Inflammatory macrophage treated with lipopolysaccharide for 1 hour (primary cell): ENCODE results near the gene BRF1.
A peak's percentile ranks its signal among the peaks of the same experiment; 100 is the strongest.
"Not testable (repeated sequence)": the region's sequence is repeated elsewhere in the genome, so short reads cannot be mapped to it uniquely, and the experiment has no call there.

Experiments
- DNase-seq, 2 donors: peaks; one replicate each; pipeline ENCODE4 v3.0.0-alpha.2; 2020 to 2022

BRF1 gene

GRCh38 chr14:105331575-105332349 is 31.0 kb upstream of the BRF1 start:
- no peak for DNase-seq

GRCh38 chr14:105330491-105330895 is 29.7 kb upstream of the BRF1 start:
- DNase-seq = peak; percentile 33 to 68

GRCh38 chr14:105329411-105330150 is 28.8 kb upstream of the BRF1 start:
- DNase-seq = no peak

GRCh38 chr14:105328678-105329390 is 28.0 kb upstream of the BRF1 start:
- no peak for DNase-seq

- DNase-seq = no peak
Observed at GRCh38 chr14:105328070-105328677, 27.4 kb upstream of the BRF1 start.

- DNase-seq = not testable (repeated sequence)
Observed at GRCh38 chr14:105327695-105328045, 26.9 kb upstream of the BRF1 start.

GRCh38 chr14:105326891-105327694 is 26.3 kb upstream of the BRF1 start:
- no peak for DNase-seq

- DNase-seq = no peak
Observed at GRCh38 chr14:105326568-105326867, 25.7 kb upstream of the BRF1 start.

- no peak for DNase-seq
Observed at GRCh38 chr14:105325716-105326567, 25.1 kb upstream of the BRF1 start.

GRCh38 chr14:105325303-105325702 is 24.5 kb upstream of the BRF1 start:
- DNase-seq = no peak

- no peak for DNase-seq
Observed at GRCh38 chr14:105324871-105325270, 24.1 kb upstream of the BRF1 start.

- DNase-seq = no peak
Observed at GRCh38 chr14:105324080-105324778, 23.4 kb upstream of the BRF1 start.

GRCh38 chr14:105323663-105324062 is 22.9 kb upstream of the BRF1 start:
- DNase-seq = no peak

GRCh38 chr14:105322791-105323556 is 22.2 kb upstream of the BRF1 start:
- DNase-seq = no peak

GRCh38 chr14:105317546-105317945 is 16.7 kb upstream of the BRF1 start:
- peak; percentile 62 to 69 for DNase-seq

GRCh38 chr14:105316968-105317510 is 16.2 kb upstream of the BRF1 start:
- no peak for DNase-seq

- DNase-seq = no peak
Observed at GRCh38 chr14:105316577-105316941, 15.8 kb upstream of the BRF1 start.

- no peak for DNase-seq
Observed at GRCh38 chr14:105315941-105316576, 15.3 kb upstream of the BRF1 start.

- no peak for DNase-seq
Observed at GRCh38 chr14:105315211-105315721, 14.5 kb upstream of the BRF1 start.
